GM19240 (cell line): ENCODE data around the gene APEX1.
"Not testable (repeated sequence)": the region's sequence is repeated elsewhere in the genome, so short reads cannot be mapped to it uniquely, and the experiment has no call there.

Experiments used
- DNase-seq: peaks from one replicate; pipeline ENCODE4 v3.0.0; 2011; ENCODE audit warnings: low spot score; ENCODE audit not compliant: insufficient read length

The APEX1 gene

GRCh38 chr14:20435582-20436362 is 19.3 kb upstream of the APEX1 start, which contains the start of gene KLHL33:
Gene KLHL33 (minus strand): TSS chr14:20436166. CDS start chr14:20435811, 355 bp downstream.
- no peak for DNase-seq

GRCh38 chr14:20436363-20436755 is 18.7 kb upstream of the APEX1 start:
- no peak for DNase-seq

GRCh38 chr14:20438664-20439063 is 16.4 kb upstream of the APEX1 start:
- no peak for DNase-seq

- DNase-seq: no peak
Measured at GRCh38 chr14:20440465-20440864, 14.6 kb upstream of the APEX1 start.

- no peak for DNase-seq
Measured at GRCh38 chr14:20440882-20441281, 14.1 kb upstream of the APEX1 start.

- DNase-seq: no peak
Measured at GRCh38 chr14:20441461-20441860, 13.6 kb upstream of the APEX1 start.

- DNase-seq: not testable (repeated sequence)
Measured at GRCh38 chr14:20443650-20444049, 11.4 kb upstream of the APEX1 start.

- no peak for DNase-seq
Measured at GRCh38 chr14:20446889-20447288, 8.1 kb upstream of the APEX1 start.

GRCh38 chr14:20452831-20453230 is 2.2 kb upstream of the APEX1 start:
- DNase-seq: not testable (repeated sequence)

GRCh38 chr14:20455355-20456300 is 602 bp downstream of the APEX1 start:
- no peak for DNase-seq

GRCh38 chr14:20456971-20457370 is 1.9 kb downstream of the APEX1 start:
- DNase-seq: no peak

- no peak for DNase-seq
Measured at GRCh38 chr14:20458031-20458789, 3.2 kb downstream of the APEX1 start.

- DNase-seq: no peak
Measured at GRCh38 chr14:20460458-20461224, 5.6 kb downstream of the APEX1 start.

- peak; percentile 67 for DNase-seq
Measured at GRCh38 chr14:20461225-20462141, 6.5 kb downstream of the APEX1 start, which contains the start of gene PIP4P1. Gene PIP4P1 (minus strand): TSS chr14:20461434. CDS start chr14:20461325, 109 bp downstream.

GRCh38 chr14:20468764-20469241 is 13.8 kb downstream of the APEX1 start:
- DNase-seq: no peak

GRCh38 chr14:20469242-20469889 is 14.3 kb downstream of the APEX1 start, which contains the start of gene PNP:
Gene PNP (plus strand): TSS chr14:20469406. CDS start chr14:20469525, 119 bp downstream.
- peak; percentile 70 for DNase-seq

GRCh38 chr14:20469890-20470602 is 15.0 kb downstream of the APEX1 start:
- DNase-seq: no peak

- no peak for DNase-seq
Measured at GRCh38 chr14:20470603-20470901, 15.5 kb downstream of the APEX1 start.
